Loucy (cell line): ENCODE results near the gene TMEM233.
A peak's percentile ranks its signal among the peaks of the same experiment; 100 is the strongest.

Source experiments
- H2AFZ ChIP-seq: fragments of 200-600 bp; sonication (generic); 2 replicates; pipeline ENCODE4 v1.6.0; 2016; ENCODE audit warnings: antibody characterized with exemption, mild to moderate bottlenecking, low read length, moderate library complexity
- H3F3A ChIP-seq: fragments of 200-600 bp; 2 replicates; pipeline ENCODE4 v1.6.0; 2016; ENCODE audit warnings: antibody characterized with exemption, low read depth, mild to moderate bottlenecking
- H3K27me3 ChIP-seq: fragments of 200-600 bp; sonication (generic); 2 replicates; pipeline ENCODE4 v1.6.1; 2014; ENCODE audit warnings: low read length, mild to moderate bottlenecking; ENCODE audit not compliant: insufficient read depth, poor library complexity, severe bottlenecking
- H3K36me3 ChIP-seq: fragments of 200-600 bp; sonication (generic); 2 replicates; pipeline ENCODE4 v1.6.1; 2016; ENCODE audit warnings: low read length; ENCODE audit not compliant: insufficient read depth
- H3K4me1 ChIP-seq: fragments of 200-600 bp; sonication (generic); 2 replicates; pipeline ENCODE4 v1.5.1; 2014; ENCODE audit warnings: low read length, mild to moderate bottlenecking; ENCODE audit not compliant: insufficient read depth, poor library complexity, severe bottlenecking
- H3K4me2 ChIP-seq: fragments of 200-600 bp; sonication (generic); 2 replicates; pipeline ENCODE4 v1.6.0; 2014; ENCODE audit warnings: antibody characterized with exemption, low read length, low read depth, mild to moderate bottlenecking; ENCODE audit not compliant: poor library complexity, severe bottlenecking
- H3K4me3 ChIP-seq: fragments of 200-600 bp; sonication (generic); 2 replicates; pipeline ENCODE4 v1.5.1; 2014; ENCODE audit warnings: low read length, mild to moderate bottlenecking, mixed read lengths; ENCODE audit not compliant: poor library complexity, severe bottlenecking
- H3K79me2 ChIP-seq: fragments of 200-600 bp; sonication (generic); 2 replicates; pipeline ENCODE4 v1.6.1; 2014; ENCODE audit warnings: low read length; ENCODE audit not compliant: insufficient read depth
- H3K9ac ChIP-seq: fragments of 200-600 bp; sonication (generic); 2 replicates; pipeline ENCODE4 v1.6.0; 2014; ENCODE audit warnings: mild to moderate bottlenecking, low read depth, low read length, moderate library complexity; ENCODE audit not compliant: poor library complexity, severe bottlenecking
- H3K9me2 ChIP-seq: fragments of 200-600 bp; sonication (generic); replicated peaks from 2 replicates; pipeline ENCODE4 v1.6.1; 2016; ENCODE audit warnings: low read depth, low read length, mixed read lengths
- H3K9me3 ChIP-seq: fragments of 200-600 bp; sonication (generic); 2 replicates; pipeline ENCODE4 v1.6.1; 2014; ENCODE audit warnings: mild to moderate bottlenecking, antibody characterized with exemption, low read length, low read depth; ENCODE audit not compliant: insufficient read depth
- H4K20me1 ChIP-seq: fragments of 200-600 bp; sonication (generic); 2 replicates; pipeline ENCODE4 v1.6.0; 2014; ENCODE audit warnings: antibody characterized with exemption, low read length, mild to moderate bottlenecking; ENCODE audit not compliant: insufficient read depth, poor library complexity, severe bottlenecking
- CTCF ChIP-seq: fragments of 200-600 bp; sonication (generic); conservative IDR thresholded peaks from 2 replicates; pipeline ENCODE4 v1.5.1; 2014; ENCODE audit warnings: mild to moderate bottlenecking, antibody characterized with exemption, low read length
- EZH2phosphoT487 ChIP-seq: fragments of 200-600 bp; IDR thresholded peaks from 2 replicates; pipeline ENCODE4 v1.6.1; 2018; ENCODE audit warnings: antibody characterized with exemption, mild to moderate bottlenecking, moderate library complexity, borderline replicate concordance

Gene TMEM233

GRCh38 chr12:119667577-119668323 is 74.2 kb downstream of the TMEM233 start, which contains the start of gene PRKAB1:
TSS of gene PRKAB1 (plus strand) at chr12:119668133. CDS start at chr12:119668245, 112 bp downstream.
- Histone ChIP-seq H2AFZ (peak within 1 kb of the TSS; percentile 95), H3K9me3 (no peaks in the 10 kb centered on the region), H3K4me3 (peak within 1 kb of the TSS; percentile 97), H3K9me2 (no peaks in the 10 kb centered on the region), H3K4me1 (peaks cover 63% of the 10 kb centered on the region), H3K79me2 (peaks cover 56% of the 10 kb centered on the region), H3F3A (peaks cover 6% of the 10 kb centered on the region; the same call in 1 of the 2 replicates), H3K27me3 (peaks cover 5% of the 10 kb centered on the region), H3K9ac (peak within 1 kb of the TSS; percentile 100), H3K36me3 (peaks cover 13% of the 10 kb centered on the region; the same call in 1 of the 2 replicates), H3K4me2 (peak within 1 kb of the TSS; percentile 96), H4K20me1 (peaks cover 20% of the 10 kb centered on the region)
- TF ChIP-seq EZH2phosphoT487 = no peak
- TF ChIP-seq CTCF = peak; percentile 82

DNA sequence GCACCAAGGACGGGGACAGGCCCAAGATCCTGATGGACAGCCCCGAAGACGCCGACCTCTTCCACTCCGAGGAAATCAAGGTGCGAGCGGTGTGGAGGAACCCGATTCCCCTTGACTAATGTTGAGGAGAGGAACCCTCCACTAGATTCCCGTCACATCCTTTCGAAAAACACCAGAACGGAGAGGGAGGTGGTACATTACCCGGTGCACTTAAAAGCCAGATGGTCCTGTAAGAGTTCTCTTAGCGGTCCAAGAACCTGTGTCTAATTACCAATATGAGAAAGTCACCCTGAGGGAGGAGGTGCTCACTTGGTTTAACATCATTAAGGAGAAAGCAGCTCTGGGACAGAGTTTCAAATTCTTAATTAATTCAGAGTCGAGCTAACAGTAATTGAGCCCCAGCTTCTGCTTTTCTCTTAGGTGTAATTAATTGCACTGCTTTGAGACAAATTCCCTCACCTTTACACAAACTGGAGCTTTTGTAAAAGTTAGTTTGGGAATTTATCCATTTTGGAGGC is 74.8 kb downstream of the TMEM233 start:
- Histone ChIP-seq H2AFZ (peak overlapping the region; percentile 81; the same call in 1 of the 2 replicates), H3K36me3 (peaks cover 17% of the 10 kb centered on the region; the same call in 1 of the 2 replicates), H3K79me2 (peaks cover 56% of the 10 kb centered on the region)

More for the DNA sequence above, 74.8 kb downstream of the TMEM233 start:
- H3K27me3 ChIP-seq = peaks cover 5% of the 10 kb centered on the region
- peak overlapping the region; percentile 97 for H3K4me3 ChIP-seq
- peaks cover 20% of the 10 kb centered on the region for H4K20me1 ChIP-seq
- H3K9me2 ChIP-seq = no peaks in the 10 kb centered on the region
- H3K9me3 ChIP-seq = no peaks in the 10 kb centered on the region
- H3F3A ChIP-seq = peaks cover 9% of the 10 kb centered on the region; the same call in 1 of the 2 replicates
- peaks cover 69% of the 10 kb centered on the region for H3K4me1 ChIP-seq
- peak overlapping the region; percentile 94 for H3K4me2 ChIP-seq
- peak overlapping the region; percentile 100 for H3K9ac ChIP-seq
- TF ChIP-seq EZH2phosphoT487 (no peak), CTCF (no peak)
